Adrenal gland (tissue), 5 donors: Measurements from ENCODE around the gene TMEM184A.

ENCODE experiments used
- CTCF ChIP-seq, 6 experiments: fragments of 450-650 bp in 4 of 6; fragments of 200-600 bp in 2 of 6; sonication (generic) in 1 of 6; IDR thresholded peaks; 1 replicate in 5 of 6; 2 replicates in 1 of 6; pipeline versions ENCODE4 v1.5.1 to v1.8.0; 2016 to 2021; ENCODE audit warnings: antibody characterized with exemption in 6 of 6, mild to moderate bottlenecking in 2 of 6, moderate library complexity in 1 of 6
- POLR2A ChIP-seq, 2 donors: fragments of 450-650 bp; IDR thresholded peaks; one replicate each; pipeline ENCODE4 v1.6.1; 2017; ENCODE audit warnings: antibody characterized with exemption in 2 of 2, mild to moderate bottlenecking in 2 of 2, moderate library complexity in 1 of 2
- donor health status: DM: no; HTN: no; CAD: no.

- no peak for TF ChIP-seq CTCF (IDR thresholded peaks at IDR 0.05)
- TF ChIP-seq POLR2A (IDR thresholded peaks at IDR 0.05) = no peak
These were observed 32.8 kb downstream of the TMEM184A start for GRCh38 chr7:1523208-1523607.
